Islet precursor cell (in vitro differentiated cells): ENCODE data around the gene PSMD1.
A peak's percentile ranks its signal among the peaks of the same experiment; 100 is the strongest.
"Not testable (repeated sequence)": the region's sequence is repeated elsewhere in the genome, so short reads cannot be mapped to it uniquely, and the experiment has no call there.

Source experiments
- DNase-seq: peaks from one replicate; pipeline ENCODE4 v3.0.0-alpha.2; 2018

PSMD1 gene

DNA sequence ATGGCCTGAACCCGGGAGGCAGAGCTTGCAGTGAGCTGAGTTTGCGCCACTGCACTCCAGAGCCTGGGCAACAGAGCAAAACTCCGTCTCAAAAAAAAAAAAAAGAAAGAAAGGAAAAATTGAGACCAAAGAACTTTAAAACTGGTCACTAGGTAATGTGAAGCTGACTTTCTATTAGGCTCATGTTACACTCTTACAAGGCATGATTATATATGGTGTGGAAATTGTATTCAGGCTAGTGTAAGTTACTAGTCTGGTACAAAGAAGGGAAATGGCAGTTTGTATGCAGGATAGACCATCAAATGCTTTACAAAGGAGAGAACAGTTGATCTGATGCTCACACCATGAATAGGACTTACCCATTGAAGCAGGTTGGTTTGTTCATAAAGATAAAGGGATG, 106.3 kb downstream of the PSMD1 start:
- DNase-seq = no peak

- no peak for DNase-seq
Observed at GRCh38 chr2:231163414-231164095, 106.9 kb downstream of the PSMD1 start.

GRCh38 chr2:231167745-231168459, 111.2 kb downstream of the PSMD1 start:
- no peak for DNase-seq

- no peak for DNase-seq
Observed at GRCh38 chr2:231168460-231169139, 111.9 kb downstream of the PSMD1 start.

- DNase-seq = no peak
Observed at GRCh38 chr2:231169488-231169887, 112.8 kb downstream of the PSMD1 start.

- DNase-seq = no peak
Observed at GRCh38 chr2:231170055-231170454, 113.4 kb downstream of the PSMD1 start.

GRCh38 chr2:231172025-231172424, 115.4 kb downstream of the PSMD1 start:
- no peak for DNase-seq

DNA sequence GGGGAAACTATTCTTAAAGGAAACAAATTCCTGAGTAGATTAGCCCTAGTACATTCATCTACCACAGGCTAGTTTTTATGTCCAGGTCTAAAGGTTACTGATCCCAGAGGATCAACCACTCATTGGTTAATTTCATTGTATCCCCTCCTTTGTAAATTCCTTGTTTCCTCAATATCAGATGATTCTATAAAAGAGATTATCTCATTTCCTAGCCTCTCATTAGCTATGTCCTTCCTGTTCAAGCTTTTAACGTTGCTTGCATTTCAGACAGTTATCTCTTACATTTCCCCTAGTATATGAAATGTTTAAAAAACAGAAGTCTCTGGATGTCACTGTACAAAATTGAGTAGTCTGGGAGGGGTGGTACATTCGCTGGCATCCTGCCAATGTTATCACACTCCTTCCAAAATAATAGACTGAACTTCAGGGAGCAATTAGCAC, 117.6 kb downstream of the PSMD1 start:
- no peak for DNase-seq

DNA sequence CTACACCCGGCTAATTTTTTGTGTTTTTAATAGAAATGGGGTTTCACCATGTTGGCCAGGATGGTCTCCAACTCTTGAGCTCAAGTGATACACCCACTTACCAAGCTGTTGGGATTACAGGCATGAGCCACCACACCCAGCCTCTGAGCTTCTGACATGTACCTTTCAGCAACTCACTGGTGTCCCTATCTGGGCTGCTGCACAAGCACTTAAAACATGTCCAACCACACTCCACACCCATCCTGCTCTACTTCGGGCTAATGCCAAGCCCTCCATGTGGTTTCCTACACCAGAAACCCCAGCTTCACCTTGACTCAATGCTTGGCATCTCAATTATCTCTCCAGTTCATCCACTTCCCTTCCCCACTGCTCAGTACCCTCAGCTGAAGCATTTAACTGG, 119.4 kb downstream of the PSMD1 start:
- DNase-seq = no peak

GRCh38 chr2:231177156-231178025, 120.7 kb downstream of the PSMD1 start:
- DNase-seq = no peak

GRCh38 chr2:231178805-231179204, 122.1 kb downstream of the PSMD1 start:
- DNase-seq = not testable (repeated sequence)

GRCh38 chr2:231181860-231182512, 125.3 kb downstream of the PSMD1 start:
- DNase-seq = peak; percentile 73

DNA sequence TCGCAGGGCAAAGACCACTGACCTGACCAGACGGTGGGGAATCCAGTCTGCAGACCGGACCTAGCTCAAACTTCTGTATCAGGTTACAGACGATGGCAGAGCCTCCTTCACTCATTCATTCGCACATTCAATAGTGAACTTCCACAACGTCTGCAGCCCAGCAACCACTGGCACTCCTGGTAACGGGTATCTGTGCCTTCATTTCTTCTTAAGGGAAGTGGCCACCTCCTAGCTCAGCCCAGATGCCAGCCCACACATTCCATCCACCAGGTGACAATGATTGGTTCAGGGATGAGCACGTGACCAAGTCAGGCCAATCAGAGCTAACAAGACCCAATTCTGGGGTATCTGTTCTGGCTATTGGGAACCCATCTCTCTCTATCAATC, 125.8 kb downstream of the PSMD1 start:
- no peak for DNase-seq

GRCh38 chr2:231183851-231184250, 127.2 kb downstream of the PSMD1 start:
- DNase-seq = no peak

DNA sequence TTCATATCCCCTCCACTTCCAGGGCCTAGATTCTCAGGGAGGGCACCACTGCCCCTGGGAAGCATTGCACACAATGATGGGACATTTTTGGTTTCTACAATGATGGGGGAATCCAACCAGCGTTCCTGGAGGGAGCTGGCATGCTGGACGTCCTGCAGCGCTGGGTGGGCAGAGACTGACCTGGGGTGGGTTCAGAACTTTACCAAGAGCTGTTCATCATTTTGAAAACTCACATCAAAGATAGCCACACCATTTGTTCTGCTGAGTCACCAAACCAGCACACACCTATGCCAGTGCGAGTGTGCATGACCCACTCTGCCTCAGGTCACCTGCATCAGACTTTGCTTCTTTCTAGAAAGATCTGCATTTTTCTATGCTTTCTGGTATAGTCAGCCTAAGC, 127.7 kb downstream of the PSMD1 start:
- no peak for DNase-seq

- no peak for DNase-seq
Observed at GRCh38 chr2:231185050-231185725, 128.5 kb downstream of the PSMD1 start.

DNA sequence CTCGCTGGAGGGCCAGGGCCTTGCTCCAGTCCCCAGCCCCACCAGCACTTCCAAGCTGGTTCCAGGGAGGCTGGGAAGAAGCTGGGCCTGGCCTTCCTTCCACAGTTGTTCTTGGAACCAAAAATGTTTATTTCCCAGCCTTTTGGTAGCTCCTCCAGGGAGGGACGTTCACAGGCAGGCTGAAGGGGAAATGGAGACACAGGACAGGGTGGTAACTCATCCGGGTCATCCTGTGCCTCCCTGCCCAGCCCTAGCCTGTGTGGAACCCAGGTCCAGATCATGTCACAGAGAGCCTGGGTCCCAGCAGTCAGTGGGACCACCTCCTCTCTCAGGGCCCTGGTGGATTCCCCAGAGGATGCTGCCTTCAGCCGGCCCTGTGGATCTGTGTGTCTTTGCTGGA, 129.2 kb downstream of the PSMD1 start:
- DNase-seq = no peak

DNA sequence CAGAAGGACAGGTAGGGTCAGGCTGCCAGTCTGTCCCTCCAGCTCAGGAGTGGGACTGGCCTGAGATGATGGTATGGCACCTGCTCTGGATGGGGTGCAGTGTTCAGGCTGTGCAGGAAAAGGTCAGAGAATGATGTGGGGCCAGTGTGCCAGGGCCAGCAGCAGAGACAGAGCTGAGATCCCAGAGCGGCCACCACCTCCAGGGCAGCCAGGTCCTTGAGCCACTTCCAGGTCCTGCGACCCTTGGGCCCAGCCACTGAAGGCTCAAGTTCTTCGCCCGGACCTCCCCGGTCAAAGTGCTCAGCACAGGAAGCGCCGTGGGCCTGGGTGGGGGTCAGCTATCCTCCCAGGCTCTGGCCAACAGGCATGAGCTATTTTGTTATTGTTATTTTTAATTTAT, 129.7 kb downstream of the PSMD1 start:
- no peak for DNase-seq

DNA sequence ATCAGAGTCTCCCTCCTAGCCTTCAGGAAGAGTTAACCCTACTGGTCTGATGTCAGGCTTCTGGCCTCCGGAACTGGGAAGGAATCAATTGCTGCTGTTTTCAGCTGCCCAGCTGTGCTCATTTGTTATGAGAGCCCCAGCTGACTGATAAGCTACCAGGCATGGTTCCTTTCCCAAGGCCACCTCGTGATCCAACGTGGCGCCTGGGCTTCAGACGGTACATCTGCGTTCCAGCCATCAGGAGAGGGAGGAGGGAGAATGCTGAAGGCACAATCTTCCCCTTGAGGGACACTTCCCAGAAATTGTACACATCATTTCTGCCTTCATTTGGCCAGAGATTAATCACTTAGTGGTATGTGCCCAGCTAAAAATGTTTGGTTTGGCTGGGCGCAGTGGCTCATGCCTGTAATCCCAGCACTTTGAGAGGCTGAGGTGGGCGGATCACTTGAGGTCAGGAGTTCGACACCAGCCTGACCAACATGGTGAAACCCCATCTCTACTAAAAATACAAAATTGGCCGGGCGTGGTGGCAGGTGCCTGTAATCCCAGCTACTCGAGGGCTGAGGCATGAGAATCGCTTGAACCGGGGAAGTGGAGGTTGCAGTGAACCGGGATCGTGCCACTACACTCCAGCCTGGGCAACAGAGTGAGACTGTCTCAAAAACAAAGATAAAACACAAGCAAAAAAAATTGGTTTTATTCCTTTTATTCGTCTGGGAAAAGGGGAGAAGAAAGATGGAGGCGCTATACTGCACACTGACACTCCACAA, 131.3 kb downstream of the PSMD1 start:
- no peak for DNase-seq

- no peak for DNase-seq
Observed at GRCh38 chr2:231188506-231189170, 132.0 kb downstream of the PSMD1 start.

DNA sequence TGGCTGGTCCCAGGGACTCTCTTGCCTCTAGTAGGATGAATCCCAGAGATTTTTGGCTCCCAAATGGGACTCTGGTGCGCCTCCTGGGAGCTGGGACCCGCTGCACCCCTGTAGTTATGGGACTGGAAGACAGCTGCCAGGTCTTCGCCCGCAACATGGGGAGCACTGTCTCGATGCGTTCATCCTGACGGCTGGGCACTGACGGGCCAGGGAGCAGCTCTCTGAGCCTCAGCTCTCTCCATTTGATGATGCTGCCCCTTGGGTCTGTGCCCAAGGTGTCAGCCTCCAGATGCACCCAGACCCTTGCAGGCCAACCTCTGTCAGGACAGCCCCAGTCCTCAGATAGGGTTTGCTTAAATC, 132.5 kb downstream of the PSMD1 start:
- no peak for DNase-seq
